A549 (cell line): ENCODE data around the gene FOXB1. TPM values are rescaled to one million over a fixed set of nuclear protein-coding genes. Genes with fewer than 3 reads are reported as not detected.
A peak's percentile ranks its signal among the peaks of the same experiment; 100 is the strongest.

Experiments used
- ATAC-seq, 2 experiments: fragments of 200-7000 bp in 1 of 2; fragments of >200 bp in 1 of 2; cut with Nextera tagmentation in 1 of 2; cut with Tn5 transposase in 1 of 2; 3 replicates each; pipeline versions ENCODE4 v1.8.0 to v1.9.1; 2018 to 2020; ENCODE audit warnings: mild to moderate bottlenecking in 1 of 2, moderate library complexity in 1 of 2
- CTCF ChIA-PET: fragments of 300-600 bp; sonication (Branson Sonifier 250); formaldehyde crosslinking; extraction: SDS; loops from one replicate; lab custom pipeline; 2021; ENCODE audit warnings: antibody characterized with exemption, inconsistent platforms; lab: Yijun Ruan, JAX
- POLR2A ChIA-PET: fragments of 350-600 bp; formaldehyde crosslinking; extraction: SDS; loops from one replicate; lab custom pipeline; 2021; ENCODE audit warnings: antibody characterized with exemption, inconsistent platforms; lab: Yijun Ruan, JAX
- DNase-seq, 2 experiments: peaks; one replicate each; pipeline versions ENCODE4 v3.0.0 to v3.0.0-alpha.2; 2011 to 2016; ENCODE audit warnings: low read depth in 1 of 2, low spot score in 1 of 2
- FAIRE-seq: peaks from 2 replicates; lab custom pipeline; 2011; peaks lifted over from hg19 to GRCh38; lab: Jason Lieb, UNC
- H3K27ac ChIP-seq, 2 experiments: fragments of >200 bp; sonication (Bioruptor Twin); formaldehyde crosslinking; 3 replicates each; pipeline ENCODE4 v1.5.1; 2016 to 2017
- H3K4me1 ChIP-seq: fragments of >200 bp; sonication (Bioruptor Twin); formaldehyde crosslinking; 3 replicates; pipeline ENCODE4 v1.6.1; 2016
- H3K4me2 ChIP-seq: fragments of >200 bp; sonication (Bioruptor Twin); formaldehyde crosslinking; 3 replicates; pipeline ENCODE4 v1.6.1; 2016
- H3K4me3 ChIP-seq: fragments of >200 bp; sonication (Bioruptor Twin); formaldehyde crosslinking; 3 replicates; pipeline ENCODE4 v1.5.1; 2016
- H3K9me3 ChIP-seq: fragments of >200 bp; sonication (Bioruptor Twin); formaldehyde crosslinking; 3 replicates; pipeline ENCODE4 v1.6.1; 2016
- ATOH8 ChIP-seq: fragments of 250-450 bp; sonication (Bioruptor Pico); IDR thresholded peaks from 2 replicates; pipeline ENCODE4 v1.5.0; 2020; ENCODE audit warnings: low read depth, mild to moderate bottlenecking, moderate library complexity
- CHD2 ChIP-seq: fragments of 150-350 bp; IDR thresholded peaks from 2 replicates; pipeline ENCODE4 v1.6.1; 2014; ENCODE audit warnings: low read length; ENCODE audit not compliant: partially characterized antibody
- CHD4 ChIP-seq: fragments of 200-600 bp; sonication (generic); IDR thresholded peaks from 2 replicates; pipeline ENCODE4 v1.6.1; 2016; ENCODE audit warnings: antibody characterized with exemption, mild to moderate bottlenecking, borderline replicate concordance
- ESRRA ChIP-seq: fragments of 150-350 bp; IDR thresholded peaks from 2 replicates; pipeline ENCODE4 v1.6.1; 2014; ENCODE audit warnings: mild to moderate bottlenecking, low read length, borderline replicate concordance
- FOSB ChIP-seq: fragments of 250-450 bp; sonication (Bioruptor Pico); IDR thresholded peaks from 2 replicates; pipeline ENCODE4 v1.5.0; 2020; ENCODE audit warnings: mild to moderate bottlenecking, moderate library complexity
- HOXA7 ChIP-seq: fragments of 250-450 bp; sonication (Bioruptor Pico); IDR thresholded peaks from 2 replicates; pipeline ENCODE4 v1.5.0; 2020; ENCODE audit warnings: mild to moderate bottlenecking, moderate library complexity
- KDM5A ChIP-seq: fragments of 200-600 bp; sonication (generic); IDR thresholded peaks from 2 replicates; pipeline ENCODE4 v1.6.1; 2016; ENCODE audit warnings: antibody characterized with exemption, mild to moderate bottlenecking
- MYC ChIP-seq: IDR thresholded peaks from 2 replicates; pipeline ENCODE4 v1.6.1; 2012; ENCODE audit warnings: mild to moderate bottlenecking, inconsistent platforms, low read length, improper control_type of control experiment, borderline replicate concordance
- NFE2L2 ChIP-seq: fragments of 150-350 bp; conservative IDR thresholded peaks from 2 replicates; pipeline ENCODE4 v1.6.1; 2014; ENCODE audit warnings: low read length
- NPAS2 ChIP-seq: fragments of 250-450 bp; sonication (Bioruptor Pico); IDR thresholded peaks from 2 replicates; pipeline ENCODE4 v1.8.0; 2022; ENCODE audit warnings: mild to moderate bottlenecking, moderate library complexity, borderline replicate concordance
- POLR2A ChIP-seq: IDR thresholded peaks from 2 replicates; pipeline ENCODE4 v1.6.1; 2012; ENCODE audit warnings: mild to moderate bottlenecking, low read length
- RFX5 ChIP-seq: fragments of 450-650 bp; IDR thresholded peaks from 2 replicates; pipeline ENCODE4 v1.7.1; 2014; ENCODE audit warnings: antibody characterized with exemption, mild to moderate bottlenecking, moderate library complexity
- RNF2 ChIP-seq: fragments of 200-600 bp; sonication (generic); IDR thresholded peaks from 2 replicates; pipeline ENCODE4 v1.6.1; 2016; ENCODE audit warnings: low read depth, mild to moderate bottlenecking, antibody characterized with exemption, moderate library complexity, borderline replicate concordance
- SMC3 ChIP-seq: fragments of >200 bp; sonication (Bioruptor Twin); formaldehyde crosslinking; IDR thresholded peaks from 3 replicates; pipeline ENCODE4 v1.6.1; 2018; ENCODE audit warnings: inconsistent platforms
- ZC3H11A ChIP-seq: fragments of 450-650 bp; IDR thresholded peaks from 2 replicates; pipeline ENCODE4 v1.6.1; 2014; ENCODE audit warnings: antibody characterized with exemption, mild to moderate bottlenecking
- ZFP36 ChIP-seq: fragments of 450-650 bp; IDR thresholded peaks from 2 replicates; pipeline ENCODE4 v1.6.1; 2014; ENCODE audit warnings: borderline replicate concordance; ENCODE audit not compliant: partially characterized antibody
- ZNF302 ChIP-seq: fragments of 250-450 bp; sonication (Bioruptor Pico); IDR thresholded peaks from 2 replicates; pipeline ENCODE4 v1.9.0; 2021; ENCODE audit warnings: inconsistent platforms, mild to moderate bottlenecking, moderate library complexity
- WGBS: methylation state at CpG from one replicate; pipeline ENCODE4 v1.1.6; 2017; ENCODE audit errors: missing lambda C conversion rate; 5-methylcytosine and 5-hydroxymethylcytosine counted together
- polyA plus RNA-seq, 4 experiments: library from polyadenylated mRNA; depleted of rRNA in 3 of 4; stranded (reverse); fragments of >200 nt; fragmentation: RNase III in 1 of 4; extraction: RNeasy Plus Mini Kit Qiagen cat#74134 plus additional on column Dnase treatment in 1 of 4; gene quantifications; 2 replicates in 3 of 4; 3 replicates in 1 of 4; pipeline ENCODE4 v1.2.3, GENCODE V29; 2011 to 2017
- TF ChIP-seq, protein P1 (sequence below): fragments of >200 bp; sonication (Bioruptor Twin); formaldehyde crosslinking; IDR thresholded peaks from 2 replicates; pipeline ENCODE4 v1.6.1; 2016
- TF ChIP-seq, protein P2 (sequence below): IDR thresholded peaks from 2 replicates; pipeline ENCODE4 v1.6.1; 2012; ENCODE audit warnings: low read depth, borderline replicate concordance

The FOXB1 gene
- polyA plus RNA-seq, 2 of the 4 experiments (the other 2 are of a cell fraction): not detected

DNA sequence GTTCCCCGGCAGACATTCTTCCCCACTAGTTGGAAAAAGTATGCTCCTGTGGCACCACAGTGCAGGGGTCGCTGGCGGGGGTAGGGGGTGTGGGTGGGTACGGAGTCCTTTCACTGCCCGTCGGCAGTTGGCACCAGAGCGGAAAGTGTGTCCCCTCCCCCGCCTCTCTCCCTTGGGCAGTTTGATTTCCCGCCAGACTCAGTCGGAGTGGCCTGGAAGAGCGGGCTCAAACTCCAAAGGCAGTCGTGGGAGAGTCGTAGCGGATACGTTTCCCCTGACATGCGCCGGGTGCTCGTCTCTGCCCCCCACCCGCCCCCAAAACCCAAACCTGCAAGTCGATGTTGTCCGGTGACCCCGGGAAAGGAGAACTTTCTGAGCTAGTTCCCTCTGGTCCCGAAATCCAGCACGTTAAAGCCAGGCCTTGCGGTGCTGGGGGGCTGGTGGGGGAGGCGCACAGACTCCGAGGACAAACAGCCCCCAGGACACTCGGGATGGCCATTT is 4.4 kb upstream of the FOXB1 start (continued):
- TF ChIP-seq, protein P1, sequence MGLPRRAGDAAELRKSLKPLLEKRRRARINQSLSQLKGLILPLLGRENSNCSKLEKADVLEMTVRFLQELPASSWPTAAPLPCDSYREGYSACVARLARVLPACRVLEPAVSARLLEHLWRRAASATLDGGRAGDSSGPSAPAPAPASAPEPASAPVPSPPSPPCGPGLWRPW: no peak
- TF ChIP-seq NFE2L2 (no peak), ZFP36 (no peak), ZC3H11A (no peak)

- ChIA-PET CTCF (no interaction called here), POLR2A (no interaction called here)
- 15% methylated on average over 33 of the region's 33 CpGs for WGBS
- FAIRE-seq (no peak), DNase-seq (no peak), ATAC-seq (peak; percentile 8 to 15; a peak in 2 of 6 replicates)
- TF ChIP-seq FOSB (CRISPR knock-in tag): no peak
- TF ChIP-seq HOXA7 (CRISPR knock-in tag): no peak
- no peak for TF ChIP-seq ATOH8 (CRISPR knock-in tag)
- no peak for TF ChIP-seq MYC
- no peak; the same call in 1 of the 2 replicates for TF ChIP-seq RNF2
- no peak for TF ChIP-seq CHD2
- TF ChIP-seq, protein P2, sequence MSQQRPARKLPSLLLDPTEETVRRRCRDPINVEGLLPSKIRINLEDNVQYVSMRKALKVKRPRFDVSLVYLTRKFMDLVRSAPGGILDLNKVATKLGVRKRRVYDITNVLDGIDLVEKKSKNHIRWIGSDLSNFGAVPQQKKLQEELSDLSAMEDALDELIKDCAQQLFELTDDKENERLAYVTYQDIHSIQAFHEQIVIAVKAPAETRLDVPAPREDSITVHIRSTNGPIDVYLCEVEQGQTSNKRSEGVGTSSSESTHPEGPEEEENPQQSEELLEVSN: no peak
- no peak for TF ChIP-seq ZNF302 (CRISPR knock-in tag)
- no peak for TF ChIP-seq NPAS2 (CRISPR knock-in tag)
- no peak for TF ChIP-seq RFX5
- no peak for TF ChIP-seq KDM5A
- H3K4me2 ChIP-seq: peak overlapping the region; percentile 34; the same call in 2 of the 3 replicates
- no peak overlapping the region for H3K27ac ChIP-seq
- H3K9me3 ChIP-seq: no peaks in the 10 kb centered on the region
- peaks cover 39% of the 10 kb centered on the region for H3K4me1 ChIP-seq
- peak overlapping the region; percentile 7; the same call in 1 of the 3 replicates for H3K4me3 ChIP-seq
Observed at GRCh38 chr15:60000113-60000823, 3.8 kb upstream of the FOXB1 start.

- H3K4me2 ChIP-seq: peak overlapping the region; percentile 34; the same call in 2 of the 3 replicates
- H3K27ac ChIP-seq: no peak overlapping the region
- H3K4me3 ChIP-seq: no peak overlapping the region; the same call in 2 of the 3 replicates
- H3K4me1 ChIP-seq: peaks cover 47% of the 10 kb centered on the region
- CTCF ChIA-PET: no interaction called here
- 15% methylated on average over 19 of the region's 19 CpGs for WGBS
- POLR2A ChIA-PET: no interaction called here
- FAIRE-seq: no peak
- H3K9me3 ChIP-seq: no peaks in the 10 kb centered on the region
- no peak for DNase-seq
- TF ChIP-seq POLR2A (no peak), ESRRA (no peak), SMC3 (no peak), CHD4 (no peak)
- no peak for ATAC-seq
Observed at GRCh38 chr15:60000824-60001609, 3.1 kb upstream of the FOXB1 start.
